M059J (cell line): Measurements from ENCODE around the gene FRMPD4. TPM values are rescaled to one million over a fixed set of nuclear protein-coding genes. Genes with fewer than 3 reads are reported as not detected.

ENCODE experiments used
- DNase-seq: peaks from one replicate; pipeline ENCODE4 v3.0.0-alpha.2; 2012; ENCODE audit warnings: low read depth
- total RNA-seq: library from RNA; depleted of rRNA; stranded (reverse); fragments of >200 nt; shearing (Covaris generic); gene quantifications from 2 replicates; pipeline ENCODE4 v1.2.3, GENCODE V29; 2014

Gene FRMPD4
- total RNA-seq, 1 experiment from 2014 or later, result 3.5 TPM

GRCh38 chrX:12210971-12211370, 72.7 kb downstream of the FRMPD4 start:
- DNase-seq, result peak; percentile 84

- peak; percentile 88 for DNase-seq
Observed at GRCh38 chrX:12223650-12224049, 85.4 kb downstream of the FRMPD4 start.

- DNase-seq, result peak; percentile 42
Observed at GRCh38 chrX:12225107-12225506, 86.8 kb downstream of the FRMPD4 start.

- DNase-seq, result no peak
Observed at GRCh38 chrX:12227412-12228041, 89.3 kb downstream of the FRMPD4 start.

GRCh38 chrX:12228862-12229261, 90.6 kb downstream of the FRMPD4 start:
- DNase-seq, result no peak

- DNase-seq, result no peak
Observed at GRCh38 chrX:12229986-12230385, 91.7 kb downstream of the FRMPD4 start.

GRCh38 chrX:12234534-12235329, 96.5 kb downstream of the FRMPD4 start:
- DNase-seq, result peak; percentile 32

GRCh38 chrX:12236156-12236555, 97.9 kb downstream of the FRMPD4 start:
- no peak for DNase-seq

GRCh38 chrX:12237131-12237530, 98.9 kb downstream of the FRMPD4 start:
- no peak for DNase-seq

- no peak for DNase-seq
Observed at GRCh38 chrX:12237771-12238170, 99.5 kb downstream of the FRMPD4 start.

GRCh38 chrX:12239356-12240082, 101.2 kb downstream of the FRMPD4 start:
- DNase-seq, result peak; percentile 18

GRCh38 chrX:12240491-12240890, 102.2 kb downstream of the FRMPD4 start:
- peak; percentile 43 for DNase-seq

GRCh38 chrX:12241026-12241425, 102.8 kb downstream of the FRMPD4 start:
- DNase-seq, result peak; percentile 75

GRCh38 chrX:12245650-12246645, 107.7 kb downstream of the FRMPD4 start:
- DNase-seq, result peak; percentile 92

GRCh38 chrX:12249997-12250396, 111.7 kb downstream of the FRMPD4 start:
- peak; percentile 27 for DNase-seq

- peak; percentile 73 for DNase-seq
Observed at GRCh38 chrX:12263211-12263610, 124.9 kb downstream of the FRMPD4 start.

GRCh38 chrX:12269484-12269883, 131.2 kb downstream of the FRMPD4 start:
- peak; percentile 48 for DNase-seq

GRCh38 chrX:12278151-12278550, 139.9 kb downstream of the FRMPD4 start:
- no peak for DNase-seq

GRCh38 chrX:12282991-12283390, 144.7 kb downstream of the FRMPD4 start:
- DNase-seq, result no peak

GRCh38 chrX:12292996-12293765, 154.9 kb downstream of the FRMPD4 start:
- DNase-seq, result no peak

- no peak for DNase-seq
Observed at GRCh38 chrX:12297353-12297752, 159.1 kb downstream of the FRMPD4 start.
